Activated T-helper 2 cell treated with anti-CD3 and anti-CD28 coated beads, Interferon-gamma antibody, Interleukin-2, Interleukin-4, amounts not matched to agents 10 μg/mL and 5 μg/mL and 100 μg/mL, durations not matched to agents 14 hours and 24 hours and 36 hours (primary cell): Measurements from ENCODE around the gene HSPB1. TPM values are rescaled to one million over a fixed set of nuclear protein-coding genes. Genes with fewer than 3 reads are reported as not detected.
"Not testable (repeated sequence)": the region's sequence is repeated elsewhere in the genome, so short reads cannot be mapped to it uniquely, and the experiment has no call there.

Experiments used
- DNase-seq: peaks from one replicate; pipeline ENCODE4 v3.0.0; 2021; ENCODE audit warnings: low spot score
- H3K27ac Mint-ChIP-seq: one replicate; pipeline ENCODE4 v1.8.0; 2021; ENCODE audit warnings: mixed read lengths
- H3K27me3 Mint-ChIP-seq: one replicate; pipeline ENCODE4 v1.8.0; 2021; ENCODE audit warnings: low read depth, mixed read lengths
- H3K36me3 Mint-ChIP-seq: one replicate; pipeline ENCODE4 v1.8.0; 2021; ENCODE audit warnings: low read depth, mixed read lengths
- H3K4me1 Mint-ChIP-seq: one replicate; pipeline ENCODE4 v1.8.0; 2021; ENCODE audit warnings: low read depth, mixed read lengths
- H3K4me3 Mint-ChIP-seq: one replicate; pipeline ENCODE4 v1.8.0; 2021; ENCODE audit warnings: low read depth, mild to moderate bottlenecking, moderate library complexity, mixed read lengths
- H3K9me3 Mint-ChIP-seq: one replicate; pipeline ENCODE4 v1.8.0; 2021; ENCODE audit warnings: mixed read lengths
- intact Hi-C: fragments of 100-400 bp; cut with micrococcal nuclease; formaldehyde crosslinking; loops from one replicate; pipeline ENCODE4 v1.15.1; 2023
- total RNA-seq: library from RNA; stranded (reverse); gene quantifications from 2 replicates; pipeline ENCODE4 v1.2.3, GENCODE V29; 2022

Gene HSPB1
- total RNA-seq, 1 donor from 2014 or later, result 131 TPM

DNA sequence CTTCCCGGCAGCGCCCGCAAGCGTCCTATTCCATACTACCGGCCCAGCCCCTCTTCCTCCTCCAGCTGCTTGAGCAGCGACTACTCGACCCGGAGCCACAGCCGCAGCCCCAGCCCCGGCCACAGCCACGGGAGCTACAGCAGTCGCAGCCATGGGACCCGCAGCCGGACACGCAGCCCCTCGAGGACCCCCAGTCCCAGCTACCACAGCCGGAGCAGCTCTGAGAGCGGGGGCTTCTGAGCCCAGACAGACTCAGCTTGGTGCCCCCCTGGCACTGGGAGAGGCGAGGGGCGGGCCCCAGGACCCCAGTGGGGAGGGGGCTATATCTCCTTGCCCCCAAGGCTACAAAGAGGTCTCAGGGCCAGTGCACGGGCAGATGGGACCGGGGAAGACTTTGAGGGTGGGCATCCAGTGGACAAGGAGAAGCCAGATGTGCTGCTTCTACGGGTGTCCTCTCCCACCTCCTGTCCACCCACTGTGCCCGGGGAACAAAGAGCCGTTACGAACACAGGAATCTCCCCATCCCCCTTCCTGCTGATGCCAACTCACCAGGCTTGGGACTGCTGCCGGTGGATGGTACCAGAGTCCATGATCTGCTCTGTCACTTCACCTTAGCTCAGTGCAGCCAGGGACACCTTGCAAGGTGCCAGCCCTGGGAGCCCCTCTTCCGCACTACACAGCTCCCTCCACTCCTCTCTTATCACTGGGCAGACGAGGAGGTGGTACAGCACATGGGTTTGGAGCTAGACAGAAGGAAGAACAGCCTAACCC, 16.7 kb upstream of the HSPB1 start:
- Mint-ChIP-seq H3K4me1 (peaks cover 7% of the 10 kb centered on the region), H3K27ac (no peak overlapping the region), H3K27me3 (peaks cover 30% of the 10 kb centered on the region), H3K4me3 (no peak overlapping the region), H3K36me3 (no peaks in the 10 kb centered on the region), H3K9me3 (no peaks in the 10 kb centered on the region)
- DNase-seq, result no peak
- intact Hi-C loops, result no loop called here

DNA sequence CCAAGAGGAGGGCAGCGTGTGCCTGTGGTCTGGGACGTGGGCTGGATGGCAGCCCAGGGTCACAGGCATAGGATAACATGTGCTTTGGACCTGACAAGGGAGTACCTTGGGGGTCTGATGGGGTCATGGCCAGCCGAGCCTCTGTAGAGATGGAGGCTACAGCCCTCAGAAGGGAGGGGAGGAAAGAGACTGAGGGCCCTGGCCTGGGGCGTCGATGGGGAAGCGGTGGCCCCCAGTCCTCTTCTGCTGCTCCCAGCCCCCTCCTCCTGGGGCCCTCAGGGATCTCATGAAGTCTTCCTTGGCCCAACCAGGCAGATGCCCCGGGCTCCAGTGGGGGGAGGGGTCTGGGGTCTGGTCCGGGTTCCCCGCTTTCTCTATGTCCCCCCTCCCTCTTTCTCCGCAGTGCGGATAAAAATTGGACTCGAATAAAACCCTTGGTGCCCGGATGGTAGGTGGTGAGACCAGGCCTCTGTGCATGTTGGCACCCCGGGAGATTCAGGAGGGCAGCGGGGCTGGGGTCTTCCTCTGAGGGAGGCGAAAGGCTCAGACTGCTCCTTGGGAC, 15.6 kb upstream of the HSPB1 start:
- Mint-ChIP-seq H3K27ac (no peak overlapping the region), H3K9me3 (no peaks in the 10 kb centered on the region)

DNA sequence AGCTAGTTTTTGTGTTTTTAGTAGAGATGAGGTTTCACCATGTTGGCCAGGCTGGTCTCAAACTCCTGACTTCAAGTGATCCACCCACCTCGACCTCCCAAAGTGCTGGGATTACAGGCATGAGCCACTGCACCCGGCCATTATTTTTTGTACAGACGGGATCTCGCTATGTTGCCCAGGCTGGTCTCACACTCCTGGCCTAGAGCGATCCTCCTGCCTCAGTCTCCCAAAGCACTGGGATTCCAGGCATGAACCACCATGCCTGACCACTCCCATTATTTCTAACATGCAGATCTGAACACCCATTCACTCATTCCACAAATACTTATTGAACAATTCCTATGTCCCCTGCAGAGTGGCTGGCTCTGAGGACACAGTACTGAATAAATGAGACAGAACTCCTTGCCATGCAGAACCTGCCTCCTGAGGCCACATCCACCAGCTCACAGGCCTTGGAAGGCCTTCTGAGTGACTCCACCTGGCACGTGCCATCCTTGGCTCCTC, 11.6 kb upstream of the HSPB1 start:
- intact Hi-C loops, result loop anchor here (1.0 to 5.0 kb wide), 4 partner anchors 23 to 114 kb away; no protein-coding TSS in a partner anchor
- H3K4me3 Mint-ChIP-seq, H3K36me3 Mint-ChIP-seq, H3K27me3 Mint-ChIP-seq, DNase-seq, H3K27ac Mint-ChIP-seq, H3K9me3 Mint-ChIP-seq: not testable (repeated sequence)
- peaks cover 13% of the 10 kb centered on the region for H3K4me1 Mint-ChIP-seq

More for the DNA sequence above, 15.6 kb upstream of the HSPB1 start:
- no peak for DNase-seq
- Mint-ChIP-seq H3K36me3 (no peaks in the 10 kb centered on the region), H3K27me3 (peaks cover 25% of the 10 kb centered on the region), H3K4me3 (no peak overlapping the region), H3K4me1 (peaks cover 11% of the 10 kb centered on the region)
- intact Hi-C loops, result no loop called here

DNA sequence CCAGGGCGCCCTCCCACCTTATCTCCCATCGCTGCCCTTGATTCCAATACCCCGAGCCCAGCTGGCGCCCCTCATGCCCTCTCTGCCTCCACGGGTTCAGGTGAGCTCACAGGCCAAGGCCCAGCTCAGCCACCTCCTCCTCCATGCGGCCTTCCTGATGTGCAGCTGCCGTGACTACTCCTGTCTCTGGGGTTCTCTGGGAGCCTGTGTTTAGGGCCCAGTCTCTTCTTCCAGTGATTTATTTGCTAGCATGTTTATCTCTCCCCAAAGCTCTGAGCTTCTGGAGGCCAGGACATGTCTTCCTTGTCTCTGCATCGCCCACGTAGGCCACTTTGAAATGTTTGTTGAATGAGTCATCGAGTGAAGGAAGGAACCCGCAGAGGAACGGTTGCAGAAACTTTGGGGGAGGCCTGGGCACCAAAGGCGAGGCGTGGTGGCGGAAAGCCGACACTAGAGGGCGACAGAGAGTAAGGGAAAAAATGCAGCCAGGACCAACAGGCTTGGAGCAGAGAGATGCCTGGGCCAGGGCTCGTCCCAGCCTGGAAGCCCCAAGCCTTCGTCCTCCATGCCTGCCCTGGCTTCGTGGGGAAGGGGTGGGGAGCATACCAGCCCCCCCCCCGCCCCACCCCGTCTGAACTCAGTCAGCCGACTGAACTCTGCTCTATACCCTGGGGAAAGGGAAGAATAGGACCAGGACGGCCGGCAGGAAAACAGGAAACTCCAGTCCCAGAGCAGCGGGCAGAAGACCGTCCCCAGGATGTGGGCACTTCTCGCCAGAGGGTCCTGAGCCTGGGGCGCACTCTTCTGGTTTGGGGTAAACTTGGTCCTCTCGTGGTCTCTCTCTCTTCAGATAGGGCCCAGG, 10.9 kb upstream of the HSPB1 start:
- DNase-seq, result peak; percentile 84
- Mint-ChIP-seq H3K27me3 (no peaks in the 10 kb centered on the region), H3K36me3 (no peaks in the 10 kb centered on the region), H3K4me1 (peaks cover 13% of the 10 kb centered on the region), H3K4me3 (peak overlapping the region; percentile 3), H3K27ac (peak overlapping the region; percentile 78), H3K9me3 (no peaks in the 10 kb centered on the region)
- intact Hi-C loops, result loop anchor here (1.0 to 5.0 kb wide), 4 partner anchors 23 to 114 kb away; no protein-coding TSS in a partner anchor

DNA sequence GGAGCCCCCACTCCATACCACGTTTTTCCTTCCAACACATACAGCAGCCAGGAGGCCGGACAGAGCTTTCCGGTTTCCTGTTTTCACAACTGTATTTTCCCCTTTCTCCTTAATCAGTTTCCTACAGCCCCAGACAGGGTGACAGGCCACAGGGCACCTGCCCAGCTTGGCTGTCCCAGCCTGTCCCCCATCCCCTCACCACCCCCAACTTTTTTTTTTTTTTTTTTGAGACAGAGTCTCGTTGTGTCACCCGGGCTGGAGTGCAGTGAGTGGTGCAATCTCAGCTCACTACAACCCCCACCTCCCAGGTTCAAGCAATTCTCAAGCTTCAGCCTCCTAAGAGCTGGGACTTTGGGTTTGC, 10.3 kb upstream of the HSPB1 start:
- intact Hi-C loops, result loop anchor here (5.0 kb wide), 1 partner anchor 115 kb away; no protein-coding TSS in a partner anchor
- no peak for DNase-seq
- Mint-ChIP-seq H3K27me3 (no peaks in the 10 kb centered on the region), H3K4me1 (peaks cover 13% of the 10 kb centered on the region), H3K4me3 (no peak overlapping the region), H3K27ac (no peak overlapping the region), H3K36me3 (no peaks in the 10 kb centered on the region), H3K9me3 (no peaks in the 10 kb centered on the region)

DNA sequence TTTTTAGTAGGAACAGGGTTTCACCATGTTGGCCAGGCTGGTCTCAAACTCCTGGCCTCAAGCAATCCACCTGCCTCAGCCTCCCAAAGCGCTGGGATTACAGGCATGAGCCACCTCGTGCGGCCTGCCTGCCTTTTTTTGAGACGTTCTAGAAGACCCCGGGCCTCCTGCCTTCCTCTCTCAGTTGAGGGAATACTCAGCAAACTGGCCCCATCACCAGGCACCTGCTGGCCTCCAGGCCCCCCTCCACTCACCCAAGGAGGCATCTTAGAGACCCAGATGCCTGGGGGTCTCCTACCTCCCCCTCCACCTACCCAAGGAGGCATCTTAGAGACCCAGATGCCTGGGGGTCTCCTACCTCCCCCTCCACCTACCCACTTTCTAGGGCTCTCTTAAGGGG, 9.6 kb upstream of the HSPB1 start:
- intact Hi-C loops, result loop anchor here (5.0 kb wide), 1 partner anchor 116 kb away; no protein-coding TSS in a partner anchor
- H3K27ac Mint-ChIP-seq, DNase-seq, H3K4me3 Mint-ChIP-seq, H3K27me3 Mint-ChIP-seq, H3K36me3 Mint-ChIP-seq, H3K9me3 Mint-ChIP-seq: not testable (repeated sequence)
- H3K4me1 Mint-ChIP-seq, result peaks cover 13% of the 10 kb centered on the region

DNA sequence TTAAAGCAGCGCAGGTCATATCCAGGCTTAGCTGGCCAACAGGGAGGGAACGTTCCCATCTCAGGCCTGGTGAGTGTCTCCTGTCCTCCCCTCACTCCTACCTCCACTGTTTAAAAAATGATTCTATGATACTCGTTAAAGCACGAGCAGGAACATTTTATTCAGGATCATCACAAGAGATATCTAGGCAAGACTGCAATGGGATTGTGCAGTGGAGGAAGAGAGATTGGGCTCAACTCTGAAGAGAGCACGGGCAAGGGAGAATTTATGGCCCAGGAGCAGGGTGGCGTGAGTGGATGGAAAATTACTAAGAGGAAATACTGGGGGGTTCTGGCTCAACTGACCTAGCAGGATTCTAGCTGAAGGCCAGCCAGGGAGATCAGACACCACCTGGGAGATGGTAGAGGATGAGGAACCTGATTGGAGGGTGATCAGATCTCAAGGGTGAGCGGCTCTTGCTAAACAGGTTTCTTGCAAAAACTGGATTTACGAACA, 9.0 kb upstream of the HSPB1 start:
- DNase-seq, result no peak
- H3K4me3 Mint-ChIP-seq, result no peak overlapping the region
- intact Hi-C loops, result loop anchor here (5.0 kb wide), 1 partner anchor 116 kb away; no protein-coding TSS in a partner anchor
- no peaks in the 10 kb centered on the region for H3K27me3 Mint-ChIP-seq
- H3K9me3 Mint-ChIP-seq, result no peaks in the 10 kb centered on the region
- peaks cover 13% of the 10 kb centered on the region for H3K4me1 Mint-ChIP-seq
- no peak overlapping the region for H3K27ac Mint-ChIP-seq
- no peaks in the 10 kb centered on the region for H3K36me3 Mint-ChIP-seq

DNA sequence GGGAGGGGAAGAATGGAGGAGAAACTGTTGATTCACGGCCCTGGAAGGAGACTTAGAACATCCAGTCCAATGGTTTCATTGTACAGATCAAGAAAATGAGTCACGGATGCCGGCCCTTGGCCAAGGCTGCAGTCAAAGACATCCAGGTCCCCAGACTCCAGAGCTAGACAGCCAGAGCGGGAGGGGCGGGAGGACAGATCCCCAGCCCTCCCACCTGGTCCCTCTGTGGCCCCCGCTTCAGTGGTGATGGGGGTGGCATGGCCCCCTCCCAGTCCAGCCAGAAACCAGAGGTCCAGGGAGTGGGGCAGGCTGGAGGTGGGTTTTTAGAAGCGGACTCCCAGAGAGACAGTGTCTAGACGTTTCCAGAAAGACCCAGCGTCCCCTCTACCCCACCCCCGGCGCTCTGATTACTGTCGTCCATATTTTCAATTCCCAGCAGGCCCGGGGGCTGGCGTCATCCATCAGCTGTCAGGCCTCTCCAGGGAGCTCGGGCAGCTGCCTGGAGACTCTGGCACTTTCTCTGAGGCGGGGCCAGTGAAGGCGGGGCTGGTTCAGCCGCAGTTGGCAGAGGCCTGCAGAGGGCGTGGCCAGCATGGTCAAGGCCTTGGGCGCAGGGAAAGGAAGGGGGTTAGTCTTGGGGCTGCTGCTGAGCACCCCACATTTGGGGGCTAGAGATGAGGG, 8.0 kb upstream of the HSPB1 start:
- Mint-ChIP-seq H3K27me3 (no peaks in the 10 kb centered on the region), H3K9me3 (no peaks in the 10 kb centered on the region), H3K4me3 (no peak overlapping the region), H3K4me1 (peaks cover 13% of the 10 kb centered on the region), H3K27ac (no peak overlapping the region), H3K36me3 (no peaks in the 10 kb centered on the region)
- DNase-seq, result no peak
- intact Hi-C loops, result loop anchor here (5.0 kb wide), 1 partner anchor 117 kb away; no protein-coding TSS in a partner anchor

DNA sequence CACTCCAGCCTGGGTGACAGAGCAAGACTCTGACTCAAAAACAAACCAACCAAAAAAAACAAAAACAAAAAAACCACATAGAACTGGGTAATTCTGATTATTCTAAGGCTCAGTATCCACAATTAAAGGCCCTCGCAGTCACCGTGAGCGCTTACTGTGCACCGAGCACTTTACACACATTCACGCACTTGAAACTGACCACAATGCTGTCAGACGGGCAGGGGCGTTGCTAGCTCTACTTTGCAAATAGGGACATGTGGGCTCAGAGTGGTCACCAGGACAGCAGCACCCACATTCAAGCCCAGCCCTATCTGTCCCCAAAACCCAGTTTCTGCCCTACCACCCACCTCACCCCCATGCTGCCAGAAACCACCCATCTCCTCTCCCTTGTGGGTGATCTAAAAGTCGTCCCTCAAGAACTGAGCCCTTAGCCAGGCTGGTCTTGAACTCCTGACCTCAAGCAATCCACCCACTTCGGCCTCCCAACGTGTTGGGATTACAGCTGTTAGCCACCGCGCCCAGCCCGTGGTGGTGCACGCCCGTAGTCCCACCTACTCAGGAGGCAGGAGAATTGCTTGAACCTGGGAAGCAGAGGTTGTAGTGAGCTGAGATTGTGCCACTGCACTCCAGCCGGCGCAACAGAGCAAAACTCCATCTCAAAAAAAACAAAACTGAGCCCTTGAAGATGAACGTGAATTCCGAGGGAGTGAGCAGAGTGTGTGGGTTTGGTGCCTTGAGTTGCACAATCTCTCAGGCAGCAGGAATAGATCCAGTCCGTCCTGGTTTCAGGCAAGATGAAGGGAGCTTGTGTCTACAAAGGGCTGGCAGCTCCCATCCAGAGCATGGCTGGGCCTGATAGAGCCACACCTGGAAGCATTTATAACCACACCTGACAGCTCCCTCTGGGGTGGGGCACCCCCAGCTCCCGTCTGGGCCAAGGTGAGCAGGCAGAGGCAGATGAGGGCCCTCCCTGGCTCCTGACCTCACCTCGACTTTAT, 5.4 kb upstream of the HSPB1 start:
- H3K27ac Mint-ChIP-seq, result no peak overlapping the region
- H3K36me3 Mint-ChIP-seq, result no peaks in the 10 kb centered on the region
- no peaks in the 10 kb centered on the region for H3K9me3 Mint-ChIP-seq
- H3K4me1 Mint-ChIP-seq, result peaks cover 4% of the 10 kb centered on the region
- no peak overlapping the region for H3K4me3 Mint-ChIP-seq
- intact Hi-C loops, result no loop called here
- no peaks in the 10 kb centered on the region for H3K27me3 Mint-ChIP-seq
- DNase-seq, result no peak

DNA sequence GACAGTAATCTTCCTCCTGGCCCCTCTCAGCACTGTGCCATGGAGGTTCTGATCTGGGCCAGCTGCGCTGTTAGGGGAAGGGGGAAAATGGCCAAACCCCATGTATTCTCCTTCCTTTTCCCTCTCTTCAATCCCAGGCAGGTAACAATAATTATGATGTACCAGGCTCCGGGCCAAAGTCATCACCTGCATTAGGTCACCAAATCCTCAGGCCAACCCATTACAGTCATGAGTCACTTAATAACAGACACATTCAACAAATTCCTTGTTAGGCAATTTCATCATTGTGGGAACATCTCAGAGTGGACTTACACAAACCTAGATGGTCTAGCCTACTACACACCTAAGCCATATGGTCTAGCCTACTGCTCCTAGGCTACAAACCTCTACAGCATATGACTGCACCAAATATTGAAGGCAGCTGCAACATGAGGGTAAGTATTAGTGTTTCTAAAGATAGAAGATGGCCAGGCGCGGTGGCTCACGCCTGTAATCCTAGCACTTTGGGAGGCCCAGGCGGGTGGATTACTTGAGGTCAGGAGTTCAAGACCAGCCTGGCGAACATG, 2.2 kb upstream of the HSPB1 start:
- Mint-ChIP-seq H3K4me1 (peaks cover 16% of the 10 kb centered on the region), H3K4me3 (no peak overlapping the region), H3K27me3 (peaks cover 3% of the 10 kb centered on the region), H3K36me3 (peaks cover 12% of the 10 kb centered on the region), H3K9me3 (no peaks in the 10 kb centered on the region), H3K27ac (no peak overlapping the region)
- DNase-seq, result no peak
- intact Hi-C loops, result no loop called here

DNA sequence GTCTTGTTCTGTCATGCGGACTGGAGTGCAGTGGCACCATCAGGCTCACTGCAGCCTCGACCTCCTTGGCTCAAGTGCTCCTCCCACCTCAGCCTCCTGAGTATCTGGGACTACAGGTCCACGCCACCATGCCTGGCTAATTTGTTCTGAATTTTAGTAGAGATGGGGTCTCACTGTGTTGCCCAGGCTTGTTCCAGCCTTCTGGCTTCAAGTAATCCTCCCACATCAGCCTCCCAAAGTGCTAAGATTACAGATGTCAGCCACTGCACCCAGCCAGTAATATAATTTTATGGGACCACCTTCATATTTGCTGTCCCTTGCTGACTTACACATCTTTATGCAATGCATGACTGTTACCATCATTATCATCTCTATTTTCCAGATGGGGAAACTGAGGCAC, 1.5 kb upstream of the HSPB1 start:
- Mint-ChIP-seq H3K36me3 (peaks cover 12% of the 10 kb centered on the region), H3K4me3 (no peak overlapping the region)
- intact Hi-C loops, result no loop called here

More for the DNA sequence above, 1.5 kb upstream of the HSPB1 start:
- Mint-ChIP-seq H3K9me3 (no peaks in the 10 kb centered on the region), H3K27me3 (peaks cover 3% of the 10 kb centered on the region), H3K27ac (no peak overlapping the region), H3K4me1 (peaks cover 16% of the 10 kb centered on the region)
- no peak for DNase-seq
